Measurements from ENCODE around the gene PAPSS1.

The PAPSS1 gene

DNA sequence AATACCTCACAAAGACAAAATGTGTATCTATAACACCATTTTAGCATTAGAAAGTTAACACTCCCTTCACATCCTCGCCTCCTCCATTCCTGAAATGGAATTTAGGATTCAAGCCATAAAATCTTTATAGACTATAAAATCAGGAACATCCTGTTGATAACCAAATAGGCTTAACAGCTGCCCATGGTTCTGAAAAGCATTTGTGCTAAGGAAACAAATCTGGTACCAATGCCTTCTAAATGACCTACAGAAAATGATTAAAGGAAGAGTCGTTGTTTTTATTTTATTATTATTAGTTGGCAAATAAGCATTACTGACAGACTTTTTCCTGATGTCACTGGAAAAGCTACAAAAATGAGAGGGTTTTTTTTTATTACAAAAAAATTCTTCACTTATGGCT lies 79.8 kb downstream of the PAPSS1 start:
- no peak overlapping the region for H3K27ac ChIP-seq (ENCODE audit: low read depth, low read length)
- no peak overlapping the region for H3K4me2 ChIP-seq (ENCODE audit: low read length)
- H4K20me1 ChIP-seq (ENCODE audit: control insufficient read depth, insufficient read depth, low read depth, low read length) = no peaks in the 10 kb centered on the region

GRCh38 chr4:107635735-107636134 lies 84.3 kb downstream of the PAPSS1 start:
- no peak overlapping the region for H3K4me2 ChIP-seq (ENCODE audit: low read length)
- peaks cover 5% of the 10 kb centered on the region; the same call in 1 of the 2 replicates for H3K36me3 ChIP-seq (ENCODE audit: control insufficient read depth, low read length)
- no peak for TF ChIP-seq EZH2phosphoT487 (IDR thresholded peaks at IDR 0.05; ENCODE audit: borderline replicate concordance, low read length)
- TF ChIP-seq CTCF (IDR thresholded peaks at IDR 0.05; ENCODE audit: low read depth, low read length, poor library complexity, severe bottlenecking) = no peak
- H3K9me3 ChIP-seq (ENCODE audit: control insufficient read depth, insufficient read depth, low read length) = no peaks in the 10 kb centered on the region
- no peak overlapping the region for H3K4me3 ChIP-seq (ENCODE audit: low read length)
- no peaks in the 10 kb centered on the region for H3K9me2 ChIP-seq (replicated peaks; ENCODE audit: control insufficient read depth, low read length)
- no peaks in the 10 kb centered on the region for H3K79me2 ChIP-seq (ENCODE audit: control insufficient read depth, low read length)
- H3K27ac ChIP-seq (ENCODE audit: low read depth, low read length) = no peak overlapping the region
- H3K27me3 ChIP-seq (ENCODE audit: control insufficient read depth, low read length) = no peaks in the 10 kb centered on the region
- no peaks in the 10 kb centered on the region for H3K4me1 ChIP-seq (ENCODE audit: control insufficient read depth, low read length)
- no peaks in the 10 kb centered on the region for H4K20me1 ChIP-seq (ENCODE audit: control insufficient read depth, insufficient read depth, low read depth, low read length)
- H3F3A ChIP-seq (ENCODE audit: control insufficient read depth, insufficient read depth) = no peaks in the 10 kb centered on the region

More for the DNA sequence above, 79.8 kb downstream of the PAPSS1 start:
- Histone ChIP-seq H3F3A (ENCODE audit: control insufficient read depth, insufficient read depth) (no peaks in the 10 kb centered on the region), H3K36me3 (ENCODE audit: control insufficient read depth, low read length) (peaks cover 19% of the 10 kb centered on the region), H3K79me2 (ENCODE audit: control insufficient read depth, low read length) (no peaks in the 10 kb centered on the region), H3K4me1 (ENCODE audit: control insufficient read depth, low read length) (no peaks in the 10 kb centered on the region), H3K4me3 (ENCODE audit: low read length) (no peak overlapping the region), H3K9me3 (ENCODE audit: control insufficient read depth, insufficient read depth, low read length) (no peaks in the 10 kb centered on the region), H3K27me3 (ENCODE audit: control insufficient read depth, low read length) (no peaks in the 10 kb centered on the region), H3K9me2 (replicated peaks; ENCODE audit: control insufficient read depth, low read length) (no peaks in the 10 kb centered on the region)
- TF ChIP-seq EZH2phosphoT487 (IDR thresholded peaks at IDR 0.05; ENCODE audit: borderline replicate concordance, low read length) = no peak
- no peak for TF ChIP-seq CTCF (IDR thresholded peaks at IDR 0.05; ENCODE audit: low read depth, low read length, poor library complexity, severe bottlenecking)

GRCh38 chr4:107631560-107631959 lies 88.5 kb downstream of the PAPSS1 start:
- Histone ChIP-seq H3K79me2 (ENCODE audit: control insufficient read depth, low read length) (no peaks in the 10 kb centered on the region), H3K4me1 (ENCODE audit: control insufficient read depth, low read length) (no peaks in the 10 kb centered on the region), H3K27ac (ENCODE audit: low read depth, low read length) (no peak overlapping the region), H3K27me3 (ENCODE audit: control insufficient read depth, low read length) (no peaks in the 10 kb centered on the region), H4K20me1 (ENCODE audit: control insufficient read depth, insufficient read depth, low read depth, low read length) (no peaks in the 10 kb centered on the region), H3K4me2 (ENCODE audit: low read length) (no peak overlapping the region), H3K36me3 (ENCODE audit: control insufficient read depth, low read length) (peaks cover 8% of the 10 kb centered on the region), H3K9me3 (ENCODE audit: control insufficient read depth, insufficient read depth, low read length) (no peaks in the 10 kb centered on the region), H3F3A (ENCODE audit: control insufficient read depth, insufficient read depth) (no peaks in the 10 kb centered on the region), H3K4me3 (ENCODE audit: low read length) (no peak overlapping the region), H3K9me2 (replicated peaks; ENCODE audit: control insufficient read depth, low read length) (no peaks in the 10 kb centered on the region)
- TF ChIP-seq EZH2phosphoT487 (IDR thresholded peaks at IDR 0.05; ENCODE audit: borderline replicate concordance, low read length) (no peak), CTCF (IDR thresholded peaks at IDR 0.05; ENCODE audit: low read depth, low read length, poor library complexity, severe bottlenecking) (no peak)

All from DOHH2 (cell line).